Stimulated activated CD4-positive, alpha-beta T cell treated with anti-CD3 and anti-CD28 coated beads, TNF-alpha, amount 100 ng/mL, for 1 hour (primary cell): Measurements from ENCODE around the gene GNAO1.

Experiments
- DNase-seq, 3 donors: peaks; one replicate each; pipeline ENCODE4 v3.0.0-alpha.2; 2020; ENCODE audit warnings: low read depth in 3 of 3, low spot score in 1 of 3

The GNAO1 gene

GRCh38 chr16:56191156-56191815, at the start of gene GNAO1:
TSS of gene GNAO1 (plus strand) at chr16:56191489. CDS start at chr16:56192236, 747 bp downstream.
- DNase-seq: peak; percentile 19 to 46 (median 38)

- no peak for DNase-seq
These were observed 47.6 kb upstream of the GNAO1 start for GRCh38 chr16:56143666-56144065.

GRCh38 chr16:56145369-56145768, 45.9 kb upstream of the GNAO1 start:
- DNase-seq: no peak

GRCh38 chr16:56151621-56152020, 39.7 kb upstream of the GNAO1 start:
- no peak for DNase-seq

GRCh38 chr16:56161658-56162057, 29.6 kb upstream of the GNAO1 start:
- DNase-seq: no peak

- no peak for DNase-seq
These were observed 28.2 kb upstream of the GNAO1 start for GRCh38 chr16:56163089-56163488.

GRCh38 chr16:56163938-56164337, 27.4 kb upstream of the GNAO1 start:
- DNase-seq: no peak

- no peak for DNase-seq
These were observed 26.7 kb upstream of the GNAO1 start for GRCh38 chr16:56164636-56165035.

GRCh38 chr16:56174411-56174810, 16.9 kb upstream of the GNAO1 start:
- no peak for DNase-seq

GRCh38 chr16:56181401-56181800, 9.9 kb upstream of the GNAO1 start:
- DNase-seq: no peak

- DNase-seq: no peak
These were observed 8.0 kb upstream of the GNAO1 start for GRCh38 chr16:56183266-56183665.

GRCh38 chr16:56190048-56190676, 1.1 kb upstream of the GNAO1 start:
- DNase-seq: no peak

GRCh38 chr16:56190677-56191155, 573 bp upstream of the GNAO1 start:
- DNase-seq: no peak

- no peak for DNase-seq
These were observed 746 bp downstream of the GNAO1 start for GRCh38 chr16:56191835-56192634.

GRCh38 chr16:56192635-56192945, 1.3 kb downstream of the GNAO1 start:
- DNase-seq: no peak

GRCh38 chr16:56192986-56193945, 2.0 kb downstream of the GNAO1 start:
- no peak for DNase-seq

GRCh38 chr16:56193951-56194726, 2.9 kb downstream of the GNAO1 start:
- peak; percentile 26 to 55 (median 49) for DNase-seq

- no peak for DNase-seq
These were observed 3.9 kb downstream of the GNAO1 start for GRCh38 chr16:56195151-56195550.

- DNase-seq: no peak
These were observed 5.1 kb downstream of the GNAO1 start for GRCh38 chr16:56196381-56196780.
